ENCODE results near the gene GNG7. TPM values are rescaled to one million over a fixed set of nuclear protein-coding genes. Genes with fewer than 3 reads are reported as not detected.

Gene GNG7
- total RNA-seq, 4 donors from 2014 or later = 4.7 to 15.6 (median 9.2) TPM

- Histone ChIP-seq H3K4me3 (no peak overlapping the region), H3K27me3 (no peaks in the 10 kb centered on the region), H3K36me3 (peaks cover 0 to 7% of the 10 kb centered on the region in 2 donors), H3K4me1 (peaks cover 0 to under 1% (median 0%) of the 10 kb centered on the region in 3 donors), H3K9me3 (no peaks in the 10 kb centered on the region), H3K27ac (no peak overlapping the region)
- no peak for ATAC-seq
- WGBS, 2 donors (ENCODE audit: low coverage in 1 of 2) = 20 to 40% methylated on average over 1 to 2 of the region's 35 CpGs
- TF ChIP-seq, protein P1, sequence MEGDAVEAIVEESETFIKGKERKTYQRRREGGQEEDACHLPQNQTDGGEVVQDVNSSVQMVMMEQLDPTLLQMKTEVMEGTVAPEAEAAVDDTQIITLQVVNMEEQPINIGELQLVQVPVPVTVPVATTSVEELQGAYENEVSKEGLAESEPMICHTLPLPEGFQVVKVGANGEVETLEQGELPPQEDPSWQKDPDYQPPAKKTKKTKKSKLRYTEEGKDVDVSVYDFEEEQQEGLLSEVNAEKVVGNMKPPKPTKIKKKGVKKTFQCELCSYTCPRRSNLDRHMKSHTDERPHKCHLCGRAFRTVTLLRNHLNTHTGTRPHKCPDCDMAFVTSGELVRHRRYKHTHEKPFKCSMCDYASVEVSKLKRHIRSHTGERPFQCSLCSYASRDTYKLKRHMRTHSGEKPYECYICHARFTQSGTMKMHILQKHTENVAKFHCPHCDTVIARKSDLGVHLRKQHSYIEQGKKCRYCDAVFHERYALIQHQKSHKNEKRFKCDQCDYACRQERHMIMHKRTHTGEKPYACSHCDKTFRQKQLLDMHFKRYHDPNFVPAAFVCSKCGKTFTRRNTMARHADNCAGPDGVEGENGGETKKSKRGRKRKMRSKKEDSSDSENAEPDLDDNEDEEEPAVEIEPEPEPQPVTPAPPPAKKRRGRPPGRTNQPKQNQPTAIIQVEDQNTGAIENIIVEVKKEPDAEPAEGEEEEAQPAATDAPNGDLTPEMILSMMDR (IDR thresholded peaks at IDR 0.05) = no peak
- TF ChIP-seq POLR2AphosphoS5 (IDR thresholded peaks at IDR 0.05) (no peak), POLR2A (IDR thresholded peaks at IDR 0.05) (no peak), EP300 (IDR thresholded peaks at IDR 0.05) (no peak)
Measured at GRCh38 chr19:2517881-2518601, 184.5 kb downstream of the GNG7 start.

- no peaks in the 10 kb centered on the region for H3K27me3 ChIP-seq
- no peaks in the 10 kb centered on the region for H3K9me3 ChIP-seq
- ATAC-seq = no peak
- H3K4me1 ChIP-seq = no peaks in the 10 kb centered on the region
- no peak for TF ChIP-seq POLR2A (IDR thresholded peaks at IDR 0.05)
- no peak overlapping the region for H3K27ac ChIP-seq
- H3K36me3 ChIP-seq = peaks cover 0 to 7% of the 10 kb centered on the region in 2 donors
- WGBS, 2 donors (ENCODE audit: low coverage in 1 of 2) = 75 to 94% methylated on average over 3 to 6 of the region's 18 CpGs
- no peak overlapping the region for H3K4me3 ChIP-seq
Measured at GRCh38 chr19:2516727-2517126, 185.8 kb downstream of the GNG7 start.

- WGBS, 2 donors (ENCODE audit: low coverage in 1 of 2) = 88 to 96% methylated on average over 5 to 7 of the region's 16 CpGs
- Histone ChIP-seq H3K27me3 (no peaks in the 10 kb centered on the region), H3K36me3 (peaks cover 0 to under 1% of the 10 kb centered on the region in 2 donors), H3K4me1 (no peaks in the 10 kb centered on the region), H3K27ac (no peak overlapping the region), H3K4me3 (no peak overlapping the region), H3K9me3 (no peaks in the 10 kb centered on the region)
- TF ChIP-seq EP300 (IDR thresholded peaks at IDR 0.05) (no peak), POLR2AphosphoS5 (IDR thresholded peaks at IDR 0.05) (no peak), POLR2A (IDR thresholded peaks at IDR 0.05) (no peak)
- TF ChIP-seq, protein P1 (IDR thresholded peaks at IDR 0.05) = no peak
- no peak for ATAC-seq
Measured at GRCh38 chr19:2514981-2515518, 187.4 kb downstream of the GNG7 start.

DNA sequence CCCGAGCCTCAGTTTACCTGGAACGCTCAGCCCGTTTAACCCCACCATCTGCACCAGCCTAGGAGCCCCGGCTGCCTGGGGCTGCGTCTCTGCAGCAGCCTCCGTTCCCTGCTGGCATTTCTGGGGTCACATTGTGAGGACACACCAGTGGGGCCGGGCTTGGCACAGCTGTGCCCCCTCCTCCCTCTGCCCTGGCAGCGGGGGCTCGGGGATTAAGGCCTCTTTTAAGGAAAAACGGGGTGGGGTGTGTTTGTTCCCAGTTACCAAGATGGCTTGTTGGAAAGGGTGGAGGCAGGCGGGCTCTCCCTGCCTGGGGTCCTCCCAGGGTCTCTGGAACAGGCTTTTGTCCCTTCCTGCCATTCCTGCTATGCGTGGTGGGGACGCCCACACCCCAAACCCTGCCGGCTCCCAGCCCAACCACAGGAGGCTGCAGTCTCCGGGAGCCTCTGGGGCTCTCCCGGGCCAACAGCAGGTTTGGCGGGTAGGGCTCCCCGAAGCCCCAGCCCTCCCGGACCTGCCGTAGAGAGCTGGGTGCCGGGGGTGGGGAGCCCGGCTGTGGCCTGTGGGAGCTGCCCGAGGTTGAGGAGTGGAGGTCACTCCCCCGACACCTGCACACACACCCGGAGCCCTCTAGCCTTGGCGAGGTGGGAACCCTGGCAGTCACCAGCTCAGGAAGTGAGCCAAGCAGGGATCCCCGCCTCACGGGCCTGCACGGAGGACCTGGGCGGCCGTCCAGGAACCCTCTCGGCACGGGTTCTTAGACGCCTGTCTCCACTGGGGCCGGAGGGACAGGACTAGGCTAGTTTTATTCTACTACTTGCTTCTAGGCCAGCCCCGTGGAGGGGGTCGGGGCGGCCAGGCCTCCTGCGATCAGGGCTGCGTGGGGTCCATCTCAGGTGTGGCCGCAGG is 189.7 kb downstream of the GNG7 start:
- Histone ChIP-seq H3K27me3 (no peaks in the 10 kb centered on the region), H3K36me3 (no peaks in the 10 kb centered on the region), H3K27ac (no peak overlapping the region), H3K4me1 (no peaks in the 10 kb centered on the region), H3K4me3 (no peak overlapping the region), H3K9me3 (no peaks in the 10 kb centered on the region)
- TF ChIP-seq POLR2A (IDR thresholded peaks at IDR 0.05) (no peak), EP300 (IDR thresholded peaks at IDR 0.05) (no peak), POLR2AphosphoS5 (IDR thresholded peaks at IDR 0.05) (no peak)
- TF ChIP-seq, protein P1 (IDR thresholded peaks at IDR 0.05) = no peak
- 64% methylated on average over 3 of the region's 41 CpGs; no CpG with 5 or more reads in 1 of the 2 donors for WGBS, 2 donors (ENCODE audit: low coverage in 1 of 2)
- peak; percentile 16 for ATAC-seq

DNA sequence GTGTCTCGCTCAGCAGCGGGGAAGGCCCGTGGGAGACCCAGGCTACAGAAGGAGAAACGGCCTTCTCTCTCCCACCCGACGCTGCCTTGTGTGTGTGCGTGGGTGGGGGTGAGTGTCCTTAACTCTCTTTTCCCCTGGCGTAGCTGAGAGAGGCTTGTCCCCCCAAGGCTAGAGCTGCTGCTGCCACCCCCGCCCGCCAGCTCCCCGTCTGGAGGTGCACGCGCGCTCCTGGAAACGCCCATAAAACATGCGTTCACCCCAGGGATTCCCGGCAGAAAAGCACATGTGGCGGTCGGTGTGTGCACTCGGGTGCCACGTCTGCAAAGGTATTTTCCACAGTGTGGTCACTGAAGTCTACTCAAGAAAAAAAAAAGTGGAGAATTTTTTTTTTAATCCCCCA is 190.5 kb downstream of the GNG7 start:
- H3K4me1 ChIP-seq = peaks cover 0 to 5% (median 0%) of the 10 kb centered on the region in 3 donors
- H3K27ac ChIP-seq = no peak overlapping the region
- H3K4me3 ChIP-seq = no peak overlapping the region
- TF ChIP-seq EP300 (IDR thresholded peaks at IDR 0.05) = no peak
- TF ChIP-seq, protein P1 (IDR thresholded peaks at IDR 0.05) = no peak
- TF ChIP-seq POLR2A (IDR thresholded peaks at IDR 0.05) = no peak
- no peak for TF ChIP-seq POLR2AphosphoS5 (IDR thresholded peaks at IDR 0.05)
- H3K9me3 ChIP-seq = no peaks in the 10 kb centered on the region
- no CpG with 5 or more reads among the region's 21 CpGs for WGBS, 2 donors (ENCODE audit: low coverage in 1 of 2)
- H3K36me3 ChIP-seq = no peaks in the 10 kb centered on the region
- no peak for ATAC-seq
- H3K27me3 ChIP-seq = no peaks in the 10 kb centered on the region
